ENCODE data around the gene ADNP2.

The ADNP2 gene

DNA sequence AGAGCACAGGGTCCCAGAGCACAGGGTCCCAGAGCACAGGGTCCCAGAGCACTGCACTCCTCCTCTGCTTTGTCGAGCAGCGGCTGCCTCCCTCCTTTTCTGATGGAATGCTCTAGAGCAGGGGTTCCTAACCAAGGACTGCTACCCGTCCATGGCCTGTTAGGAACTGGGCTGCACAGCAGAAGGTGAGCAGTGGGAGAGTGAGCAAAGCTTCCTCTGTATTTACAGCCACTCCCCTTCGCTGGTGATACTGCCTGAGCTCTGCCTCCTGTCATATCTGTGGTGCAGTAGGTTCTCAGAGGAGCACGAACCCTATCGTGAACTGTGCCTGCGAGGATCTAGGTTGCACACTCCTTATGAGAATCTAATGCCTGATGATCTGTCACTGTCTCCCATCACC, 33.1 kb upstream of the ADNP2 start (continued):
- TF ChIP-seq, protein P1, sequence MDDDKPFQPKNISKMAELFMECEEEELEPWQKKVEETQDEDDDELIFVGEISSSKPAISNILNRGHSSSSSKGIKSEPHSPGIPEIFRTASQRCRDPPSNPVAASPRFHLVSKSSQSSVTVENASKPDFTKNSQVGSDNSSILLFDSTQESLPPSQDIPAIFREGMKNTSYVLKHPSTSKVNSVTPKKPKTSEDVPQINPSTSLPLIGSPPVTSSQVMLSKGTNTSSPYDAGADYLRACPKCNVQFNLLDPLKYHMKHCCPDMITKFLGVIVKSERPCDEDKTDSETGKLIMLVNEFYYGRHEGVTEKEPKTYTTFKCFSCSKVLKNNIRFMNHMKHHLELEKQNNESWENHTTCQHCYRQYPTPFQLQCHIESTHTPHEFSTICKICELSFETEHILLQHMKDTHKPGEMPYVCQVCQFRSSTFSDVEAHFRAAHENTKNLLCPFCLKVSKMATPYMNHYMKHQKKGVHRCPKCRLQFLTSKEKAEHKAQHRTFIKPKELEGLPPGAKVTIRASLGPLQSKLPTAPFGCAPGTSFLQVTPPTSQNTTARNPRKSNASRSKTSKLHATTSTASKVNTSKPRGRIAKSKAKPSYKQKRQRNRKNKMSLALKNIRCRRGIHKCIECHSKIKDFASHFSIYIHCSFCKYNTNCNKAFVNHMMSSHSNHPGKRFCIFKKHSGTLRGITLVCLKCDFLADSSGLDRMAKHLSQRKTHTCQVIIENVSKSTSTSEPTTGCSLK (tag by site-specific recombination; IDR thresholded peaks at IDR 0.05), result no peak
- no peak for TF ChIP-seq YY1 (tag by site-specific recombination; IDR thresholded peaks at IDR 0.05)
- TF ChIP-seq ZNF837 (tag by site-specific recombination; IDR thresholded peaks at IDR 0.05), result no peak
- no peak for TF ChIP-seq KLF8 (tag by site-specific recombination; IDR thresholded peaks at IDR 0.05)
- TF ChIP-seq, protein P2, sequence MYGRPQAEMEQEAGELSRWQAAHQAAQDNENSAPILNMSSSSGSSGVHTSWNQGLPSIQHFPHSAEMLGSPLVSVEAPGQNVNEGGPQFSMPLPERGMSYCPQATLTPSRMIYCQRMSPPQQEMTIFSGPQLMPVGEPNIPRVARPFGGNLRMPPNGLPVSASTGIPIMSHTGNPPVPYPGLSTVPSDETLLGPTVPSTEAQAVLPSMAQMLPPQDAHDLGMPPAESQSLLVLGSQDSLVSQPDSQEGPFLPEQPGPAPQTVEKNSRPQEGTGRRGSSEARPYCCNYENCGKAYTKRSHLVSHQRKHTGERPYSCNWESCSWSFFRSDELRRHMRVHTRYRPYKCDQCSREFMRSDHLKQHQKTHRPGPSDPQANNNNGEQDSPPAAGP (tag by site-specific recombination; IDR thresholded peaks at IDR 0.05), result no peak
- TF ChIP-seq ZNF529 (tag by site-specific recombination; IDR thresholded peaks at IDR 0.05; ENCODE audit: insufficient replicate concordance), result no peak
- no peak for TF ChIP-seq ZNF157 (tag by site-specific recombination; IDR thresholded peaks at IDR 0.05)
- TF ChIP-seq MYNN (tag by site-specific recombination; IDR thresholded peaks at IDR 0.05; ENCODE audit: borderline replicate concordance), result no peak
- TF ChIP-seq HOXC10 (CRISPR knock-in tag; IDR thresholded peaks at IDR 0.05), result no peak
- no peak for TF ChIP-seq ZNF404 (tag by site-specific recombination; IDR thresholded peaks at IDR 0.05)
- no peak for TF ChIP-seq ZBTB20 (tag by site-specific recombination; IDR thresholded peaks at IDR 0.05)

DNA sequence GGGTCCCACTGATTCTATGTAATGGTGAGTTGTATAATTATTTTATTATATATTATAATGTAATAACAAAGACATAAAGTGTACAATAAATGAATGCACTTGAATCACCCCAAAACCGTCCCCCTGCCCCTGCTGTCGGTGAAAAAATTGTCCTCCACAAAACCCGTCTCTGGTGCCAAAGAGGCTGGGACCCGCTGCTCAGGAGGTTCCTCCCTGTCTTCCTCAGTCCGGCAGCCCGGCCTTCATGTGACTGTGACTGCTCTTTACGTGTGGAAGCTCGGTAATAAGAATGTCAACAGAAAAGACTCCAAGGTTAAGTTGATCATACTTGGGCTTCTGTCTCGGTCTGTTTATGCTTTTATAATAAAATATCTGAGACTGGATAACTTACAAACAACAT, 32.7 kb upstream of the ADNP2 start:
- H3K4me1 ChIP-seq (ENCODE audit: control insufficient read depth, insufficient read depth, low read length), result no peaks in the 10 kb centered on the region
- ChIA-PET CTCF (no interaction called here), POLR2A (no interaction called here)
- H3K9me3 ChIP-seq (ENCODE audit: control insufficient read depth, insufficient read depth, low read depth, low read length), result no peaks in the 10 kb centered on the region
- H3K36me3 ChIP-seq (ENCODE audit: control insufficient read depth in 2 of 2, insufficient read depth in 1 of 2, low read length in 2 of 2), result no peaks in the 10 kb centered on the region
- TF ChIP-seq KLF16 (tag by site-specific recombination; IDR thresholded peaks at IDR 0.05) (no peak), OSR2 (tag by site-specific recombination; IDR thresholded peaks at IDR 0.05) (no peak), SCRT1 (tag by site-specific recombination; IDR thresholded peaks at IDR 0.05; ENCODE audit: borderline replicate concordance) (no peak), ZNF211 (tag by site-specific recombination; IDR thresholded peaks at IDR 0.05; ENCODE audit: low read depth) (no peak), GFI1B (tag by site-specific recombination; IDR thresholded peaks at IDR 0.05) (no peak), ZNF114 (tag by site-specific recombination; IDR thresholded peaks at IDR 0.05) (no peak), ZNF341 (tag by site-specific recombination; IDR thresholded peaks at IDR 0.05; ENCODE audit: low read depth) (no peak), BCL11A (tag by site-specific recombination; IDR thresholded peaks at IDR 0.05; ENCODE audit: low read depth) (no peak), ZNF221 (tag by site-specific recombination; IDR thresholded peaks at IDR 0.05; ENCODE audit: borderline replicate concordance) (no peak), ZNF843 (tag by site-specific recombination; IDR thresholded peaks at IDR 0.05) (no peak), ZNF10 (tag by site-specific recombination; IDR thresholded peaks at IDR 0.05) (no peak)
- TF ChIP-seq, protein P3, sequence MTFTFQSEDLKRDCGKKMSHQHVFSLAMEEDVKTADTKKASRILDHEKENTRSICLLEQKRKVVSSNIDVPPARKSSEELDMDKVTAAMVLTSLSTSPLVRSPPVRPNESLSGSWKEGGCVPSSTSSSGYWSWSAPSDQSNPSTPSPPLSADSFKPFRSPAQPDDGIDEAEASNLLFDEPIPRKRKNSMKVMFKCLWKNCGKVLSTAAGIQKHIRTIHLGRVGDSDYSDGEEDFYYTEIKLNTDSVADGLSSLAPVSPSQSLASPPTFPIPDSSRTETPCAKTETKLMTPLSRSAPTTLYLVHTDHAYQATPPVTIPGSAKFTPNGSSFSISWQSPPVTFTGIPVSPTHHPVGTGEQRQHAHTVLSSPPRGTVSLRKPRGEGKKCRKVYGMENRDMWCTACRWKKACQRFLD (tag by site-specific recombination; IDR thresholded peaks at IDR 0.05), result no peak
- TF ChIP-seq, protein P4, sequence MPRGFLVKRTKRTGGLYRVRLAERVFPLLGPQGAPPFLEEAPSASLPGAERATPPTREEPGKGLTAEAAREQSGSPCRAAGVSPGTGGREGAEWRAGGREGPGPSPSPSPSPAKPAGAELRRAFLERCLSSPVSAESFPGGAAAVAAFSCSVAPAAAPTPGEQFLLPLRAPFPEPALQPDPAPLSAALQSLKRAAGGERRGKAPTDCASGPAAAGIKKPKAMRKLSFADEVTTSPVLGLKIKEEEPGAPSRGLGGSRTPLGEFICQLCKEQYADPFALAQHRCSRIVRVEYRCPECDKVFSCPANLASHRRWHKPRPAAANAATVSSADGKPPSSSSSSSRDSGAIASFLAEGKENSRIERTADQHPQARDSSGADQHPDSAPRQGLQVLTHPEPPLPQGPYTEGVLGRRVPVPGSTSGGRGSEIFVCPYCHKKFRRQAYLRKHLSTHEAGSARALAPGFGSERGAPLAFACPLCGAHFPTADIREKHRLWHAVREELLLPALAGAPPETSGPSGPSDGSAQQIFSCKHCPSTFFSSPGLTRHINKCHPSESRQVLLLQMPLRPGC (tag by site-specific recombination; IDR thresholded peaks at IDR 0.05), result no peak
- TF ChIP-seq, protein P5, sequence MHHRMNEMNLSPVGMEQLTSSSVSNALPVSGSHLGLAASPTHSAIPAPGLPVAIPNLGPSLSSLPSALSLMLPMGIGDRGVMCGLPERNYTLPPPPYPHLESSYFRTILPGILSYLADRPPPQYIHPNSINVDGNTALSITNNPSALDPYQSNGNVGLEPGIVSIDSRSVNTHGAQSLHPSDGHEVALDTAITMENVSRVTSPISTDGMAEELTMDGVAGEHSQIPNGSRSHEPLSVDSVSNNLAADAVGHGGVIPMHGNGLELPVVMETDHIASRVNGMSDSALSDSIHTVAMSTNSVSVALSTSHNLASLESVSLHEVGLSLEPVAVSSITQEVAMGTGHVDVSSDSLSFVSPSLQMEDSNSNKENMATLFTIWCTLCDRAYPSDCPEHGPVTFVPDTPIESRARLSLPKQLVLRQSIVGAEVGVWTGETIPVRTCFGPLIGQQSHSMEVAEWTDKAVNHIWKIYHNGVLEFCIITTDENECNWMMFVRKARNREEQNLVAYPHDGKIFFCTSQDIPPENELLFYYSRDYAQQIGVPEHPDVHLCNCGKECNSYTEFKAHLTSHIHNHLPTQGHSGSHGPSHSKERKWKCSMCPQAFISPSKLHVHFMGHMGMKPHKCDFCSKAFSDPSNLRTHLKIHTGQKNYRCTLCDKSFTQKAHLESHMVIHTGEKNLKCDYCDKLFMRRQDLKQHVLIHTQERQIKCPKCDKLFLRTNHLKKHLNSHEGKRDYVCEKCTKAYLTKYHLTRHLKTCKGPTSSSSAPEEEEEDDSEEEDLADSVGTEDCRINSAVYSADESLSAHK (tag by site-specific recombination; IDR thresholded peaks at IDR 0.05), result no peak
- no peak overlapping the region for H3K4me3 ChIP-seq (ENCODE audit: low read depth, low read length)
- H3K27ac ChIP-seq (ENCODE audit: extremely low read depth, low read depth, low read length), result no peak overlapping the region

All from HEK293 (cell line).